Natural killer cell (primary cell): ENCODE measurements around the gene ZNF320. TPM values are rescaled to one million over a fixed set of nuclear protein-coding genes. Genes with fewer than 3 reads are reported as not detected.
"Not testable (repeated sequence)": the region's sequence is repeated elsewhere in the genome, so short reads cannot be mapped to it uniquely, and the experiment has no call there.

Experiments used
- ATAC-seq, 3 donors: fragments of 150-1000 bp in 2 of 3; fragments of 200-7000 bp in 1 of 3; cut with Tn5 transposase; 1 replicate in 1 of 3; 2 replicates in 2 of 3; pipeline ENCODE4 v1.10.0; 2021; ENCODE audit warnings: mild to moderate bottlenecking in 2 of 3, moderate library complexity in 2 of 3
- DNase-seq, 2 donors: peaks; one replicate each; pipeline versions ENCODE4 v3.0.0 to v3.0.0-alpha.2; 2013 to 2021; ENCODE audit warnings: mixed read lengths in 1 of 2
- H3K27ac ChIP-seq: one replicate; pipeline ENCODE4 v1.5.1; 2013; ENCODE audit warnings: mild to moderate bottlenecking, low read length
- H3K27me3 ChIP-seq: one replicate; pipeline ENCODE4 v1.6.1; 2013; ENCODE audit warnings: low read length; ENCODE audit not compliant: control insufficient read depth, insufficient read depth
- H3K36me3 ChIP-seq: one replicate; pipeline ENCODE4 v1.6.1; 2013; ENCODE audit warnings: low read length; ENCODE audit not compliant: control insufficient read depth, insufficient read depth
- H3K4me1 ChIP-seq: one replicate; pipeline ENCODE4 v1.6.1; 2013; ENCODE audit warnings: low read length; ENCODE audit not compliant: control insufficient read depth, insufficient read depth
- H3K4me3 ChIP-seq: one replicate; pipeline ENCODE4 v1.5.1; 2013; ENCODE audit warnings: low read length
- H3K9me3 ChIP-seq: one replicate; pipeline ENCODE4 v1.6.1; 2013; ENCODE audit warnings: low read length; ENCODE audit not compliant: control insufficient read depth, insufficient read depth
- H3K27ac Mint-ChIP-seq, 2 donors: one replicate each; pipeline ENCODE4 v1.8.0; 2022; ENCODE audit warnings: mild to moderate bottlenecking in 2 of 2, mixed read lengths in 2 of 2, moderate library complexity in 1 of 2
- H3K27me3 Mint-ChIP-seq, 2 donors: one replicate each; pipeline ENCODE4 v1.8.0; 2022; ENCODE audit warnings: low read depth in 2 of 2, mixed read lengths in 2 of 2
- H3K36me3 Mint-ChIP-seq: one replicate; pipeline ENCODE4 v1.8.0; 2022; ENCODE audit warnings: mixed read lengths
- H3K4me1 Mint-ChIP-seq, 2 donors: one replicate each; pipeline ENCODE4 v1.8.0; 2022; ENCODE audit warnings: mixed read lengths in 2 of 2
- H3K4me3 Mint-ChIP-seq: one replicate; pipeline ENCODE4 v1.8.0; 2022; ENCODE audit warnings: mild to moderate bottlenecking, moderate library complexity, mixed read lengths
- H3K9me3 Mint-ChIP-seq, 2 donors: one replicate each; pipeline ENCODE4 v1.8.0; 2022; ENCODE audit warnings: mixed read lengths in 2 of 2
- CTCF ChIP-seq: fragments of 200-600 bp; IDR thresholded peaks from one replicate; pipeline ENCODE4 v1.8.0; 2022; ENCODE audit warnings: antibody characterized with exemption
- WGBS: methylation state at CpG from one replicate; pipeline ENCODE4 v1.1.7; 2013; ENCODE audit warnings: missing lambda C conversion rate; ENCODE audit not compliant: insufficient coverage; 5-methylcytosine and 5-hydroxymethylcytosine counted together
- intact Hi-C: fragments of 100-400 bp; cut with micrococcal nuclease; formaldehyde crosslinking; loops from one replicate; pipeline ENCODE4 v1.14.2; 2022
- total RNA-seq, 4 donors: library from RNA; stranded (reverse); fragments of 120-200 nt in 1 of 4; gene quantifications; one replicate each; pipeline versions ENCODE4 v1.2.3 to v1.2.4, GENCODE V29; 2013 to 2022

Gene ZNF320
- total RNA-seq, 3 donors from 2014 or later (not counting 1 experiment from before 2014, with no cell fraction given), result 10.3 to 14.0 (median 11.9) TPM

- no peak for ATAC-seq
- H3K4me3 Mint-ChIP-seq, result no peak overlapping the region
- no peaks in the 10 kb centered on the region for H3K27me3 Mint-ChIP-seq
- no peak overlapping the region for H3K4me3 ChIP-seq
- no peak for DNase-seq
- H3K9me3 ChIP-seq, result peaks cover 6% of the 10 kb centered on the region
- H3K27ac Mint-ChIP-seq, result no peak overlapping the region
- peaks cover 27% of the 10 kb centered on the region for H3K36me3 Mint-ChIP-seq
- intact Hi-C loops, result no loop called here
- H3K36me3 ChIP-seq, result peaks cover 24% of the 10 kb centered on the region
- H3K4me1 ChIP-seq, result no peaks in the 10 kb centered on the region
- H3K27ac ChIP-seq, result no peak overlapping the region
- H3K9me3 Mint-ChIP-seq, result peaks cover 4% of the 10 kb centered on the region in 2 donors
- no peak for TF ChIP-seq CTCF
- H3K27me3 ChIP-seq, result no peaks in the 10 kb centered on the region
- H3K4me1 Mint-ChIP-seq, result no peaks in the 10 kb centered on the region
- 100% methylated on average over 1 of the region's 1 CpG for WGBS
Measured at GRCh38 chr19:52910648-52911047, 13.2 kb upstream of the ZNF320 start.

- H3K27ac ChIP-seq, DNase-seq, H3K27ac Mint-ChIP-seq, H3K4me1 ChIP-seq, H3K4me1 Mint-ChIP-seq, H3K9me3 Mint-ChIP-seq, H3K27me3 Mint-ChIP-seq, H3K4me3 Mint-ChIP-seq, ATAC-seq, H3K4me3 ChIP-seq, H3K27me3 ChIP-seq, H3K9me3 ChIP-seq, intact Hi-C loops: not testable (repeated sequence)
- peaks cover 12% of the 10 kb centered on the region for H3K36me3 ChIP-seq
- 86% methylated on average over 14 of the region's 16 CpGs for WGBS
- H3K36me3 Mint-ChIP-seq, result peaks cover 30% of the 10 kb centered on the region
Measured at GRCh38 chr19:52904052-52904780, 6.8 kb upstream of the ZNF320 start.

GRCh38 chr19:52901842-52902241, 4.4 kb upstream of the ZNF320 start:
- TF ChIP-seq CTCF, result no peak
- no peak overlapping the region for H3K27ac ChIP-seq
- Mint-ChIP-seq H3K36me3 (peaks cover 15% of the 10 kb centered on the region), H3K9me3 (peaks cover 2 to 4% of the 10 kb centered on the region in 2 donors), H3K27ac (no peak overlapping the region), H3K4me3 (no peak overlapping the region), H3K4me1 (peaks cover 10 to 15% of the 10 kb centered on the region in 2 donors), H3K27me3 (no peaks in the 10 kb centered on the region)
- WGBS, result 97% methylated on average over 3 of the region's 3 CpGs
- H3K27me3 ChIP-seq, result no peaks in the 10 kb centered on the region
- no peak for DNase-seq
- no peak for ATAC-seq
- H3K36me3 ChIP-seq, result peaks cover 1% of the 10 kb centered on the region
- peaks cover 10% of the 10 kb centered on the region for H3K4me1 ChIP-seq
- H3K4me3 ChIP-seq, result no peak overlapping the region
- H3K9me3 ChIP-seq, result no peaks in the 10 kb centered on the region
- intact Hi-C loops, result no loop called here

- not testable (repeated sequence) for ATAC-seq
Measured at GRCh38 chr19:52898596-52898995, 1.2 kb upstream of the ZNF320 start.

More at GRCh38 chr19:52898596-52898995, 1.2 kb upstream of the ZNF320 start:
- peaks cover 18% of the 10 kb centered on the region for H3K4me1 ChIP-seq
- intact Hi-C loops, result loop anchor here (5.0 kb wide), 1 partner anchor 44 kb away; no protein-coding TSS in a partner anchor
- not testable (repeated sequence) for H3K9me3 Mint-ChIP-seq, H3K36me3 ChIP-seq, DNase-seq, H3K27me3 Mint-ChIP-seq, H3K27ac Mint-ChIP-seq, H3K9me3 ChIP-seq, H3K27me3 ChIP-seq, H3K36me3 Mint-ChIP-seq, H3K4me3 ChIP-seq, H3K27ac ChIP-seq
- peaks cover 14 to 19% of the 10 kb centered on the region in 2 donors for H3K4me1 Mint-ChIP-seq
- WGBS, result 95% methylated on average over 10 of the region's 10 CpGs
- H3K4me3 Mint-ChIP-seq, result peak overlapping the region; percentile 45
